ENCODE results near the gene VPS16.

VPS16 gene

DNA sequence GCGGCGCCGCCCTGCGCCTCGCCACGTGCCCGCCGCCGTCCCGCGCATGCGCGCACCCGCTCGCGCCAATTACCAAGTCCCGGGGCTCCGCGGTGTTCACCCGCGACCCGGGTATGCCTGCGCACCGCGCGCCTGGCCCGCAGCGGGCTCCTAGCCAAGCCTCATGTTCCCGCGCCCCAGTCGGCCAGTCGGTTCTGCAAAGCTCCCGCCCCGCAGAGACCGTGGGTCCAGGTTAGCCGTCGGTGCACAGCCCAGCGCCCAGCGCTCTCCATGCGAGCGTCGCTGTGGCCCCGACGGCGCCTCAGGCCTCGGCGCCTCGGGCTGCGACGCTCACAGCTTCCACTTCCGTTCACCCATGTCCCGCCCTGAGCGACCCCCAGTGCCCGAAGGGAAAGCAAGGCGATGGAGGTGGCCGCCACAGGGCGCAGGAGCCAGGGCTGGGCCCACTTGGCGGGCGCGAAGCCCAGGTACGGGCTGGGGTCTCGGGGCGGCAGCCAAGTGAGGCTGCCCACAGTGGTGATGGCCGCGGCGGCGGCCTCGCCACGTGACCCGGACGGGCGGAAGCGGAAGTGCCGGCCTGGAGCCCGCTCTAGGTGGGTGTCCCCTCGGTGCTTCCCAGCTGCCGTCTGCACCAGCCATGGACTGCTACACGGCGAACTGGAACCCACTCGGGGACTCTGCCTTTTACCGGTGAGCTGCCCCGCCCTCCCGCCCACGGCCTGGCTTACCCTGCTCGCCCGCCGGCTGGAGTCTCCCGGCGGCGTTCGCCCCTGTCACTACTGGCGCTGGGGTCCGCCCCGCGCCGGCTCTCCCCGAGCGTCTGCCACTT lies at the start of gene VPS16, which contains the start of gene PCED1A (continued):
- TF ChIP-seq, protein P1, sequence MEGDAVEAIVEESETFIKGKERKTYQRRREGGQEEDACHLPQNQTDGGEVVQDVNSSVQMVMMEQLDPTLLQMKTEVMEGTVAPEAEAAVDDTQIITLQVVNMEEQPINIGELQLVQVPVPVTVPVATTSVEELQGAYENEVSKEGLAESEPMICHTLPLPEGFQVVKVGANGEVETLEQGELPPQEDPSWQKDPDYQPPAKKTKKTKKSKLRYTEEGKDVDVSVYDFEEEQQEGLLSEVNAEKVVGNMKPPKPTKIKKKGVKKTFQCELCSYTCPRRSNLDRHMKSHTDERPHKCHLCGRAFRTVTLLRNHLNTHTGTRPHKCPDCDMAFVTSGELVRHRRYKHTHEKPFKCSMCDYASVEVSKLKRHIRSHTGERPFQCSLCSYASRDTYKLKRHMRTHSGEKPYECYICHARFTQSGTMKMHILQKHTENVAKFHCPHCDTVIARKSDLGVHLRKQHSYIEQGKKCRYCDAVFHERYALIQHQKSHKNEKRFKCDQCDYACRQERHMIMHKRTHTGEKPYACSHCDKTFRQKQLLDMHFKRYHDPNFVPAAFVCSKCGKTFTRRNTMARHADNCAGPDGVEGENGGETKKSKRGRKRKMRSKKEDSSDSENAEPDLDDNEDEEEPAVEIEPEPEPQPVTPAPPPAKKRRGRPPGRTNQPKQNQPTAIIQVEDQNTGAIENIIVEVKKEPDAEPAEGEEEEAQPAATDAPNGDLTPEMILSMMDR (tag by site-specific recombination; IDR thresholded peaks at IDR 0.05), result 0 out of 2 replicates have a peak, but pooled peaks have one; percentile 11
- no peak for TF ChIP-seq ZNF138 (tag by site-specific recombination; IDR thresholded peaks at IDR 0.05; ENCODE audit: borderline replicate concordance)
- peak; percentile 92 for TF ChIP-seq ZNF2 (tag by site-specific recombination; IDR thresholded peaks at IDR 0.05)
- TF ChIP-seq ZNF777 (tag by site-specific recombination; IDR thresholded peaks at IDR 0.05; ENCODE audit: borderline replicate concordance), result peak; percentile 99
- TF ChIP-seq ZNF488 (tag by site-specific recombination; IDR thresholded peaks at IDR 0.05), result no peak
- TF ChIP-seq ZNF394 (tag by site-specific recombination; IDR thresholded peaks at IDR 0.05; ENCODE audit: borderline replicate concordance), result 0 out of 2 replicates have a peak, but pooled peaks have one; percentile 29
- TF ChIP-seq ZFP69B (tag by site-specific recombination; IDR thresholded peaks at IDR 0.05), result peak; percentile 64
- peak; percentile 82; the same call in 1 of the 2 replicates for TF ChIP-seq ZNF610 (tag by site-specific recombination; IDR thresholded peaks at IDR 0.05; ENCODE audit: borderline replicate concordance)
- peak; percentile 72; the same call in 1 of the 2 replicates for TF ChIP-seq KLF8 (tag by site-specific recombination; IDR thresholded peaks at IDR 0.05)
- 0 out of 2 replicates have a peak, but pooled peaks have one; percentile 32 for TF ChIP-seq PBX3 (CRISPR knock-in tag; IDR thresholded peaks at IDR 0.05)
- TF ChIP-seq, protein P2, sequence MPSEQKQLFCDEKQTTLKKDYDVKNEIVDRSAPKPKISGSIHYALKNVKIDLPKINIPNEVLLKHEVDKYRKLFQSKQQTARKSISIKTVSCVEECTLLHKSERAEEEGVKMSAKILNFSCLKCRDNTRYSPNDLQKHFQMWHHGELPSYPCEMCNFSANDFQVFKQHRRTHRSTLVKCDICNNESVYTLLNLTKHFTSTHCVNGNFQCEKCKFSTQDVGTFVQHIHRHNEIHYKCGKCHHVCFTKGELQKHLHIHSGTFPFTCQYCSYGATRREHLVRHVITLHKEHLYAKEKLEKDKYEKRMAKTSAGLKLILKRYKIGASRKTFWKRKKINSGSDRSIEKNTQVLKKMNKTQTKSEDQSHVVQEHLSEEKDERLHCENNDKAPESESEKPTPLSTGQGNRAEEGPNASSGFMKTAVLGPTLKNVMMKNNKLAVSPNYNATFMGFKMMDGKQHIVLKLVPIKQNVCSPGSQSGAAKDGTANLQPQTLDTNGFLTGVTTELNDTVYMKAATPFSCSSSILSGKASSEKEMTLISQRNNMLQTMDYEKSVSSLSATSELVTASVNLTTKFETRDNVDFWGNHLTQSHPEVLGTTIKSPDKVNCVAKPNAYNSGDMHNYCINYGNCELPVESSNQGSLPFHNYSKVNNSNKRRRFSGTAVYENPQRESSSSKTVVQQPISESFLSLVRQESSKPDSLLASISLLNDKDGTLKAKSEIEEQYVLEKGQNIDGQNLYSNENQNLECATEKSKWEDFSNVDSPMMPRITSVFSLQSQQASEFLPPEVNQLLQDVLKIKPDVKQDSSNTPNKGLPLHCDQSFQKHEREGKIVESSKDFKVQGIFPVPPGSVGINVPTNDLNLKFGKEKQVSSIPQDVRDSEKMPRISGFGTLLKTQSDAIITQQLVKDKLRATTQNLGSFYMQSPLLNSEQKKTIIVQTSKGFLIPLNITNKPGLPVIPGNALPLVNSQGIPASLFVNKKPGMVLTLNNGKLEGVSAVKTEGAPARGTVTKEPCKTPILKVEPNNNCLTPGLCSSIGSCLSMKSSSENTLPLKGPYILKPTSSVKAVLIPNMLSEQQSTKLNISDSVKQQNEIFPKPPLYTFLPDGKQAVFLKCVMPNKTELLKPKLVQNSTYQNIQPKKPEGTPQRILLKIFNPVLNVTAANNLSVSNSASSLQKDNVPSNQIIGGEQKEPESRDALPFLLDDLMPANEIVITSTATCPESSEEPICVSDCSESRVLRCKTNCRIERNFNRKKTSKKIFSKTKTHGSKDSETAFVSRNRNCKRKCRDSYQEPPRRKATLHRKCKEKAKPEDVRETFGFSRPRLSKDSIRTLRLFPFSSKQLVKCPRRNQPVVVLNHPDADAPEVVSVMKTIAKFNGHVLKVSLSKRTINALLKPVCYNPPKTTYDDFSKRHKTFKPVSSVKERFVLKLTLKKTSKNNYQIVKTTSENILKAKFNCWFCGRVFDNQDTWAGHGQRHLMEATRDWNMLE (tag by site-specific recombination; conservative IDR thresholded peaks at IDR 0.05; ENCODE audit: low read depth), result peak; percentile 56
- no peak for TF ChIP-seq ZNF747 (tag by site-specific recombination; IDR thresholded peaks at IDR 0.05)

DNA sequence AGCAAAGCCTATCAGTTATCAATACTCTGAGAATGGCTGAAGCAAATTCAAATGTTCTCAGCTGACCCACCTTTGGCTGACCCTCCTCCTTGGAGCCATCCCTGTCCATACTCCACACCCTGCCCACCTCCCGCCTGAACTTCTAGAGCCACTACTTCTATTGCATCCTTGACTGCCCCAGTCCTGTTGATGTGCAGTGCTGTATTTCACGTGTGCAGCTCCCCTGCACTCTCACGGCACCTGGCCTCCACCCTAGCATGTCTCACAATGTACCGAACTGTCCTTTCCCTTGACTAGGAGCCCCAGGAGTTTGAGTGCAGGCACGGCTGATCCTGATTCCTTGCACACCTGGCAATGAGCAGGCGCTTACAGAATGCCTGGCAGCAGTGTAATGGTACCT lies 47.1 kb upstream of the VPS16 start:
- H3K4me1 ChIP-seq (ENCODE audit: control insufficient read depth, insufficient read depth, low read length), result 0 out of 2 replicates have a peak, but pooled peaks cover 2% of the 10 kb centered on the region
- POLR2A ChIA-PET, result interaction anchor here (0.5 kb wide), 1 partner anchor 16 kb away, joined by 3 read pairs; no protein-coding TSS in a partner anchor
- H3K4me3 ChIP-seq (ENCODE audit: low read depth, low read length), result no peak overlapping the region
- H3K9me3 ChIP-seq (ENCODE audit: control insufficient read depth, insufficient read depth, low read depth, low read length), result no peaks in the 10 kb centered on the region
- H3K27ac ChIP-seq (ENCODE audit: extremely low read depth, low read depth, low read length), result no peak overlapping the region
- CTCF ChIA-PET, result interaction anchor here (0.8 to 0.9 kb wide), 2 partner anchors 57 to 61 kb away, joined by 3 read pairs; no protein-coding TSS in a partner anchor
- peaks cover 0 to 16% of the 10 kb centered on the region in 2 experiments; a peak in 1 of 3 replicates for H3K36me3 ChIP-seq (ENCODE audit: control insufficient read depth in 2 of 2, insufficient read depth in 1 of 2, low read length in 2 of 2)
- no peak for TF ChIP-seq ZNF585B (tag by site-specific recombination; IDR thresholded peaks at IDR 0.05)
- TF ChIP-seq BCL6B (tag by site-specific recombination; IDR thresholded peaks at IDR 0.05), result no peak
- no peak for TF ChIP-seq REPIN1 (tag by site-specific recombination; IDR thresholded peaks at IDR 0.05; ENCODE audit: low read depth)
- no peak for TF ChIP-seq ZNF621 (tag by site-specific recombination; IDR thresholded peaks at IDR 0.05)
- no peak for TF ChIP-seq ZNF561 (tag by site-specific recombination; IDR thresholded peaks at IDR 0.05; ENCODE audit: borderline replicate concordance)
- no peak for TF ChIP-seq GLIS1 (tag by site-specific recombination; IDR thresholded peaks at IDR 0.05)
- no peak for TF ChIP-seq ZNF169 (tag by site-specific recombination; IDR thresholded peaks at IDR 0.05)
- no peak for TF ChIP-seq ZNF843 (tag by site-specific recombination; IDR thresholded peaks at IDR 0.05)
- TF ChIP-seq SALL2 (tag by site-specific recombination; IDR thresholded peaks at IDR 0.05; ENCODE audit: borderline replicate concordance), result no peak
- TF ChIP-seq FEZF1 (tag by site-specific recombination; IDR thresholded peaks at IDR 0.05), result no peak
- TF ChIP-seq, protein P3, sequence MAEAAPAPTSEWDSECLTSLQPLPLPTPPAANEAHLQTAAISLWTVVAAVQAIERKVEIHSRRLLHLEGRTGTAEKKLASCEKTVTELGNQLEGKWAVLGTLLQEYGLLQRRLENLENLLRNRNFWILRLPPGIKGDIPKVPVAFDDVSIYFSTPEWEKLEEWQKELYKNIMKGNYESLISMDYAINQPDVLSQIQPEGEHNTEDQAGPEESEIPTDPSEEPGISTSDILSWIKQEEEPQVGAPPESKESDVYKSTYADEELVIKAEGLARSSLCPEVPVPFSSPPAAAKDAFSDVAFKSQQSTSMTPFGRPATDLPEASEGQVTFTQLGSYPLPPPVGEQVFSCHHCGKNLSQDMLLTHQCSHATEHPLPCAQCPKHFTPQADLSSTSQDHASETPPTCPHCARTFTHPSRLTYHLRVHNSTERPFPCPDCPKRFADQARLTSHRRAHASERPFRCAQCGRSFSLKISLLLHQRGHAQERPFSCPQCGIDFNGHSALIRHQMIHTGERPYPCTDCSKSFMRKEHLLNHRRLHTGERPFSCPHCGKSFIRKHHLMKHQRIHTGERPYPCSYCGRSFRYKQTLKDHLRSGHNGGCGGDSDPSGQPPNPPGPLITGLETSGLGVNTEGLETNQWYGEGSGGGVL (tag by site-specific recombination; IDR thresholded peaks at IDR 0.05), result no peak
